Dendritic cell treated with granulocyte-macrophage colony-stimulating factor and Interleukin-4, amounts not matched to agents 40 ng/mL and 50 ng/mL, for 4 days (primary cell): ENCODE data around the gene PFDN6.

Experiments
- H3K27ac Mint-ChIP-seq: one replicate; pipeline ENCODE4 v1.8.0; 2022; ENCODE audit warnings: mild to moderate bottlenecking, mixed read lengths
- H3K27me3 Mint-ChIP-seq: one replicate; pipeline ENCODE4 v1.8.0; 2022; ENCODE audit warnings: mild to moderate bottlenecking, mixed read lengths
- H3K36me3 Mint-ChIP-seq: one replicate; pipeline ENCODE4 v1.8.0; 2022; ENCODE audit warnings: low read depth, mixed read lengths
- H3K4me1 Mint-ChIP-seq: one replicate; pipeline ENCODE4 v1.8.0; 2022; ENCODE audit warnings: low read depth, mixed read lengths
- H3K4me3 Mint-ChIP-seq: one replicate; pipeline ENCODE4 v1.8.0; 2022; ENCODE audit warnings: mild to moderate bottlenecking, moderate library complexity, mixed read lengths
- H3K9me3 Mint-ChIP-seq: one replicate; pipeline ENCODE4 v1.8.0; 2022; ENCODE audit warnings: mixed read lengths
- intact Hi-C: fragments of 100-400 bp; cut with micrococcal nuclease; formaldehyde crosslinking; loops from one replicate; pipeline ENCODE4 v1.15.0; 2022

PFDN6 gene

GRCh38 chr6:33313709-33314514 lies 24.5 kb downstream of the PFDN6 start, which contains the start of gene TAPBP:
TSS of gene TAPBP (minus strand) at chr6:33314078. CDS start at chr6:33314041, 37 bp downstream.
- intact Hi-C loops, result loop anchor here (1.0 to 5.0 kb wide), 3 partner anchors 9 to 33 kb away; partner anchors contain the start of gene RGL2
- Mint-ChIP-seq H3K4me1 (peaks cover 62% of the 10 kb centered on the region), H3K4me3 (peak within 1 kb of the TSS; percentile 100), H3K36me3 (peaks cover 94% of the 10 kb centered on the region), H3K9me3 (no peaks in the 10 kb centered on the region), H3K27ac (peak within 1 kb of the TSS; percentile 98), H3K27me3 (no peaks in the 10 kb centered on the region)

- H3K27me3 Mint-ChIP-seq, result no peaks in the 10 kb centered on the region
- intact Hi-C loops, result loop anchor here (1.0 to 5.0 kb wide), 2 partner anchors 9 to 33 kb away; no protein-coding TSS in a partner anchor
- peak overlapping the region; percentile 98 for H3K27ac Mint-ChIP-seq
- H3K4me1 Mint-ChIP-seq, result peaks cover 69% of the 10 kb centered on the region
- no peaks in the 10 kb centered on the region for H3K9me3 Mint-ChIP-seq
- H3K4me3 Mint-ChIP-seq, result peak overlapping the region; percentile 100
- H3K36me3 Mint-ChIP-seq, result peaks cover 94% of the 10 kb centered on the region
Observed at GRCh38 chr6:33314515-33314942, 25.1 kb downstream of the PFDN6 start.

- H3K27ac Mint-ChIP-seq, result peak overlapping the region; percentile 98
- peak overlapping the region; percentile 100 for H3K4me3 Mint-ChIP-seq
- H3K36me3 Mint-ChIP-seq, result peaks cover 94% of the 10 kb centered on the region
- peaks cover 75% of the 10 kb centered on the region for H3K4me1 Mint-ChIP-seq
- intact Hi-C loops, result loop anchor here (1.0 to 5.0 kb wide), 2 partner anchors 8 to 32 kb away; no protein-coding TSS in a partner anchor
- H3K9me3 Mint-ChIP-seq, result no peaks in the 10 kb centered on the region
- no peaks in the 10 kb centered on the region for H3K27me3 Mint-ChIP-seq
Observed at GRCh38 chr6:33314943-33315792, 25.8 kb downstream of the PFDN6 start.

GRCh38 chr6:33315793-33316602 lies 26.6 kb downstream of the PFDN6 start:
- peak overlapping the region; percentile 76 for H3K4me3 Mint-ChIP-seq
- no peaks in the 10 kb centered on the region for H3K27me3 Mint-ChIP-seq
- no peaks in the 10 kb centered on the region for H3K9me3 Mint-ChIP-seq
- peaks cover 76% of the 10 kb centered on the region for H3K4me1 Mint-ChIP-seq
- peaks cover 94% of the 10 kb centered on the region for H3K36me3 Mint-ChIP-seq
- peak overlapping the region; percentile 98 for H3K27ac Mint-ChIP-seq
- intact Hi-C loops, result no loop called here

GRCh38 chr6:33316603-33317418 lies 27.4 kb downstream of the PFDN6 start:
- Mint-ChIP-seq H3K27me3 (no peaks in the 10 kb centered on the region), H3K4me1 (peaks cover 78% of the 10 kb centered on the region), H3K36me3 (peaks cover 92% of the 10 kb centered on the region), H3K27ac (peak overlapping the region; percentile 98), H3K4me3 (peak overlapping the region; percentile 76), H3K9me3 (no peaks in the 10 kb centered on the region)
- intact Hi-C loops, result no loop called here

GRCh38 chr6:33317419-33317668 lies 27.9 kb downstream of the PFDN6 start:
- peak overlapping the region; percentile 76 for H3K4me3 Mint-ChIP-seq
- no peaks in the 10 kb centered on the region for H3K27me3 Mint-ChIP-seq
- H3K9me3 Mint-ChIP-seq, result no peaks in the 10 kb centered on the region
- H3K27ac Mint-ChIP-seq, result peak overlapping the region; percentile 98
- intact Hi-C loops, result no loop called here
- H3K4me1 Mint-ChIP-seq, result peaks cover 78% of the 10 kb centered on the region
- peaks cover 92% of the 10 kb centered on the region for H3K36me3 Mint-ChIP-seq

- Mint-ChIP-seq H3K4me3 (peak within 1 kb of the TSS; percentile 92), H3K27me3 (no peaks in the 10 kb centered on the region), H3K36me3 (peaks cover 92% of the 10 kb centered on the region), H3K9me3 (no peaks in the 10 kb centered on the region), H3K4me1 (peaks cover 77% of the 10 kb centered on the region), H3K27ac (peak within 1 kb of the TSS; percentile 98)
- intact Hi-C loops, result no loop called here
Observed at GRCh38 chr6:33317669-33318425, 28.4 kb downstream of the PFDN6 start, which contains the start of gene ZBTB22. TSS of gene ZBTB22 (minus strand) at chr6:33317744. CDS start at chr6:33316916, 828 bp downstream.

- H3K9me3 Mint-ChIP-seq, result no peaks in the 10 kb centered on the region
- peak overlapping the region; percentile 98 for H3K27ac Mint-ChIP-seq
- no peaks in the 10 kb centered on the region for H3K27me3 Mint-ChIP-seq
- H3K36me3 Mint-ChIP-seq, result peaks cover 88% of the 10 kb centered on the region
- intact Hi-C loops, result no loop called here
- peak overlapping the region; percentile 92 for H3K4me3 Mint-ChIP-seq
- peaks cover 82% of the 10 kb centered on the region for H3K4me1 Mint-ChIP-seq
Observed at GRCh38 chr6:33318426-33319073, 29.1 kb downstream of the PFDN6 start.

- intact Hi-C loops, result no loop called here
- Mint-ChIP-seq H3K27ac (peak overlapping the region; percentile 98), H3K4me1 (peaks cover 87% of the 10 kb centered on the region), H3K27me3 (no peaks in the 10 kb centered on the region), H3K9me3 (no peaks in the 10 kb centered on the region), H3K4me3 (no peak overlapping the region), H3K36me3 (peaks cover 74% of the 10 kb centered on the region)
Observed at GRCh38 chr6:33319939-33320314, 30.5 kb downstream of the PFDN6 start.

GRCh38 chr6:33320315-33321181 lies 31.1 kb downstream of the PFDN6 start:
- Mint-ChIP-seq H3K27ac (peak overlapping the region; percentile 100), H3K36me3 (peaks cover 68% of the 10 kb centered on the region), H3K27me3 (no peaks in the 10 kb centered on the region), H3K4me3 (peak overlapping the region; percentile 99), H3K4me1 (peaks cover 81% of the 10 kb centered on the region), H3K9me3 (no peaks in the 10 kb centered on the region)
- intact Hi-C loops, result no loop called here

GRCh38 chr6:33321227-33321626 lies 31.8 kb downstream of the PFDN6 start:
- Mint-ChIP-seq H3K36me3 (peaks cover 61% of the 10 kb centered on the region), H3K4me3 (peak overlapping the region; percentile 99), H3K9me3 (no peaks in the 10 kb centered on the region)

More at GRCh38 chr6:33321227-33321626, 31.8 kb downstream of the PFDN6 start:
- peak overlapping the region; percentile 100 for H3K27ac Mint-ChIP-seq
- intact Hi-C loops, result no loop called here
- H3K4me1 Mint-ChIP-seq, result peaks cover 74% of the 10 kb centered on the region
- no peaks in the 10 kb centered on the region for H3K27me3 Mint-ChIP-seq
